Activated CD4-positive, alpha-beta T cell treated with anti-CD3 and anti-CD28 coated beads, Interleukin-2, amount 10 ng/mL, durations not matched to agents 7 days and 5 days (primary cell): ENCODE results near the gene DOCK2. TPM values are rescaled to one million over a fixed set of nuclear protein-coding genes. Genes with fewer than 3 reads are reported as not detected.
"Not testable (repeated sequence)": the region's sequence is repeated elsewhere in the genome, so short reads cannot be mapped to it uniquely, and the experiment has no call there.

Experiments used
- CTCF ChIA-PET: fragments of 350-600 bp; sonication (Branson Sonifier 250); formaldehyde crosslinking; loops from one replicate; lab custom pipeline; 2021; ENCODE audit warnings: antibody characterized with exemption; lab: Charles Lee
- POLR2A ChIA-PET: fragments of 350-600 bp; sonication (Branson Sonifier 250); formaldehyde crosslinking; loops from one replicate; lab custom pipeline; 2021; ENCODE audit warnings: antibody characterized with exemption; lab: Charles Lee
- DNase-seq: peaks from one replicate; pipeline ENCODE4 v3.0.0-alpha.2; 2020
- H3K27ac Mint-ChIP-seq: one replicate; pipeline ENCODE4 v1.8.0; 2021; ENCODE audit warnings: mild to moderate bottlenecking, moderate library complexity, mixed read lengths
- H3K27me3 Mint-ChIP-seq: one replicate; pipeline ENCODE4 v1.8.0; 2021; ENCODE audit warnings: mixed read lengths
- H3K36me3 Mint-ChIP-seq: one replicate; pipeline ENCODE4 v1.8.0; 2021; ENCODE audit warnings: low read depth, mixed read lengths
- H3K4me1 Mint-ChIP-seq: one replicate; pipeline ENCODE4 v1.8.0; 2021; ENCODE audit warnings: mixed read lengths
- H3K4me3 Mint-ChIP-seq: one replicate; pipeline ENCODE4 v1.8.0; 2021; ENCODE audit warnings: mild to moderate bottlenecking, moderate library complexity, mixed read lengths
- H3K9me3 Mint-ChIP-seq: one replicate; pipeline ENCODE4 v1.8.0; 2021; ENCODE audit warnings: mixed read lengths
- total RNA-seq, 2 experiments: library from RNA; stranded (reverse); gene quantifications; one replicate each; pipeline ENCODE4 v1.2.3, GENCODE V29; 2021

The DOCK2 gene
- total RNA-seq, 2 experiments from 2014 or later = 270 to 300 TPM

DNA sequence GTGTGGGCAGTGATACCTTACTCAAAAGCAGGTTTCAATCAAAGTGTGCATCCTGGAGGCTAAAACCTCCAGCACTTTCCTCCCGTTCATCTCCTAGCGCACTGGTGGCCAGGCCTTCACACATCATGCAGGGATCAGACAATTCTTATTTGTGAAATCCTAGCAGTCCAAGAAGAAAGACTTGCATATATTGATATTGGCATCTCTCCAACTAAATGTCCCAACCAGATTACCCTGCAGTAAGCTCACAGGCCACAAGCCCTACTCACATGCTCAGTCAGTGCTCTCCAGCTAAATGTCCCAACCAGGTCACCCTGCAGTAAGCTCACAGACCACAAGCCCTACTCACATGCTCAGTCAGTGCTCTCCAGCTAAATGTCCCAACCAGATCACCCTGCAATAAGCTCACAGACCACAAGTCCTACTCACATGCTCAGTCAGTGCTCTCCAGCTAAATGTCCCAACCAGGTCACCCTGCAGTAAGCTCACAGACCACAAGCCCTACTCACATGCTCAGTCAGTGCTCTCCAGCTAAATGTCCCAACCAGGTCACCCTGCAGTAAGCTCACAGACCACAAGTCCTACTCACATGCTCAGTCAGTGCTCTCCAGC, 196.7 kb downstream of the DOCK2 start:
- Mint-ChIP-seq H3K4me1 (peaks cover 21% of the 10 kb centered on the region), H3K36me3 (peaks cover 19% of the 10 kb centered on the region)
- CTCF ChIA-PET = interaction anchor here (0.6 kb wide), 1 partner anchor 342 kb away, joined by 8 read pairs; no protein-coding TSS in a partner anchor
- H3K4me3 Mint-ChIP-seq, H3K9me3 Mint-ChIP-seq, H3K27ac Mint-ChIP-seq, H3K27me3 Mint-ChIP-seq, POLR2A ChIA-PET, DNase-seq: not testable (repeated sequence)

DNA sequence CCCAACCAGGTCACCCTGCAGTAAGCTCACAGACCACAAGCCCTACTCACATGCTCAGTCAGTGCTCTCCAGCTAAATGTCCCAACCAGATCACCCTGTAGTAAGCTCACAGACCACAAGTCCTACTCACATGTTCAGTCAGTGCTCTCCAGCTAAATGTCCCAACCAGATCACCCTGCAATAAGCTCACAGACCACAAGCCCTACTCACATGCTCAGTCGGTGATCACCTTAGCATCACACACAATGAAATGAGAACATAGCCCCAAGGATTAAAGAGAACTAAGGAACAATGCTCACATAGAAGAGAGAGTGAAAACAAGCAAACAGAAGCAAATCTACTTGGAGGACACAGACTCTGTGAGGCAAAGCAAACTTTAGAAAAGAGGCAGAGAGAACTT, 197.5 kb downstream of the DOCK2 start:
- H3K4me1 Mint-ChIP-seq = peaks cover 21% of the 10 kb centered on the region
- peak overlapping the region; percentile 3 for H3K27ac Mint-ChIP-seq
- peaks cover 19% of the 10 kb centered on the region for H3K36me3 Mint-ChIP-seq
- POLR2A ChIA-PET, H3K9me3 Mint-ChIP-seq, CTCF ChIA-PET, H3K27me3 Mint-ChIP-seq, DNase-seq, H3K4me3 Mint-ChIP-seq: not testable (repeated sequence)

DNA sequence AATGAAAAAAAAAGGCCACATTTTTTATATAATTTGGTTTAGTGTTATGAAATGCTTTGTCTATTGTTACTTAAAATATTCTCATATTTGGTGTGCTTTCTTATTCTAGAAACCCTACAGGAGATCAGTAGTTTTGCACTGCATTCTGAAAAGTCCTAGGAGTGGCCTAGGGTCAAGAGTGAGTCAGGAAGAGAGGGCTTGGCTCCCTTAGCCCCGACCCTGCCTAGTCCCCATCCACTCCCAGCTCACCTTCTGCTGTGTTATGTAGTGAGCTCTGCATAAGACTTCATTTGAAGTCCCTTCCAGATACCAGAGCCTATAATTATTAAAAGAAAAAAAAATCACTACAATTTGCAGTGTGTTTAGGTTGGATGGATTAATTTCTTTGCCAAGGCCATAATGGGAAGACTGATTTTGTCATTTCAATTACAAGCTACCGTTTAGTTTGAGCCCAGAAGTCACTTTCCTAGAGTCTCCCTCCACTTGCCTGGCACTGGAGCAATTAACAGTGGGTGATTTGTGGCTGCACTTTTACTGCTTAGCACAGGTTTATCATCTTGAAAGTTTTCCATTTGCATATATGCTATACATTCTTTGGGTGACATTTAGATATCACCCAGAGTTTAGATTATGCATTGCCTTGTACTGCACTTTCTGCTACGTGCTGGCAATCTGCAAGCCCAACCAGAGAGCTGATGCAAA, 199.9 kb downstream of the DOCK2 start:
- Mint-ChIP-seq H3K27me3 (no peaks in the 10 kb centered on the region), H3K9me3 (no peaks in the 10 kb centered on the region), H3K4me3 (no peak overlapping the region), H3K27ac (no peak overlapping the region), H3K4me1 (peaks cover 21% of the 10 kb centered on the region), H3K36me3 (peaks cover 36% of the 10 kb centered on the region)
- DNase-seq = no peak
- CTCF ChIA-PET = no interaction called here
- POLR2A ChIA-PET = no interaction called here

DNA sequence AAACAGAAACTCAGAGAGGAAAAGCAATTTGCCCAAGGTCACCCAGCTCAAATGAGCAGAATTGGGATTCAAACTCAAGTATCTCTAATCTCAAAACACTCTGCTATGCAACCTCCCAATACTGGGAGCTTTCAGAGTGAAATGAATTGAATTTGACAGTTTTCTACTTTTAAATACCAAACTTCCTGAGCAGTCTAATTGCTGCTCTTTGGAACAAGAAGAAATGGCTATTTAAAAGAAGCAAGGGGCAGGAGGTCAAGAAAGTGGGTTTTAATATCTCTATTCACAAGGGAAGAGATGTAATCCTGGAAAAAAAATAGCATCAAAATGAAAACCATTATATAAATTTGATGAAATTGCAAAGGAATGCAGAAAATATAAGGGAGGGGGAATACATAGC, 200.6 kb downstream of the DOCK2 start:
- H3K27ac Mint-ChIP-seq = no peak overlapping the region
- H3K36me3 Mint-ChIP-seq = peaks cover 38% of the 10 kb centered on the region
- peaks cover 15% of the 10 kb centered on the region for H3K4me1 Mint-ChIP-seq
- no peak for DNase-seq
- no peaks in the 10 kb centered on the region for H3K9me3 Mint-ChIP-seq
- H3K4me3 Mint-ChIP-seq = no peak overlapping the region
- ChIA-PET POLR2A (no interaction called here), CTCF (no interaction called here)
- no peaks in the 10 kb centered on the region for H3K27me3 Mint-ChIP-seq

DNA sequence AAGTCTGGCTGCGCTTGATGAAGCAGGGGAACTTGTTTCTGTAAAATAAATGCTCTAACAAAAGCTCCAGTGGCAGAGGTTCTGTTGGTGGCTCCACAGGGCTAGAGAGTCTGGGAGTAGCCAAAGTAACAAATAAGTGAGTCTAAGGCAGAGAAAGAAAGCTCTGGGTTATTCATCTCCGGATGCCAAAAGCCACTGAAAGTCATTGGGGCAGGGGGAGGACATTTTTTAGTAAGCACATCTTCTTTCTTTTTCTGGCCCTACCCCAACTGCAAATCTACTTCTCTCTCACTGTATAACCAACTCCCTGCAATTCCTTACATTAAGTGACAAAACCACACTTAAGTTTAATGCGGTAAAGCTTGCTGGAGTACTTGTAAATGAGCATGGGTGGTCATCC, 201.6 kb downstream of the DOCK2 start:
- CTCF ChIA-PET = interaction anchor here (0.8 to 1.5 kb wide), 2 partner anchors 10 to 12 kb away, joined by 3 read pairs; no protein-coding TSS in a partner anchor
- no peak for DNase-seq
- no peaks in the 10 kb centered on the region for H3K9me3 Mint-ChIP-seq
- H3K4me3 Mint-ChIP-seq = no peak overlapping the region
- H3K36me3 Mint-ChIP-seq = peaks cover 41% of the 10 kb centered on the region
- no peak overlapping the region for H3K27ac Mint-ChIP-seq
- no peaks in the 10 kb centered on the region for H3K27me3 Mint-ChIP-seq
- POLR2A ChIA-PET = no interaction called here
- H3K4me1 Mint-ChIP-seq = peaks cover 10% of the 10 kb centered on the region

DNA sequence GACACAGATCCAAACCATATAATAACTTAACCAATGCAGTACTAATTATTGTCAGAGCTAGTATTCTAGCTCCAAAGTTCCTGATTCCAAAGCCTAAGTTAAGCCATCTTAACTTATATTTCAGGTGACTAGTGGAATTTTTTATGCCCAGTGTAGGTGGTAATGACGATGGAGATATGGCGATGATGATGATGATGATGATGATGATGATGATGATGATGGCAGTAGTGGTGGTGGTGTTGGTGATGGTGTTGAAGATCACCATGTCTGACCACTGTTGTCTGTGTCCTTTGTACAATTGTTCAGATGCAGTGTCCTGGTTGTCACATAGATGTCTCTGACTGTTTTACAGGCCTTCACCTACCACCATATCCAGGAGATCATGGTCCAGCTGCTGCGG, 203.3 kb downstream of the DOCK2 start:
- Mint-ChIP-seq H3K4me3 (no peak overlapping the region), H3K27me3 (no peaks in the 10 kb centered on the region), H3K27ac (no peak overlapping the region), H3K36me3 (peaks cover 55% of the 10 kb centered on the region), H3K4me1 (peaks cover 13% of the 10 kb centered on the region), H3K9me3 (no peaks in the 10 kb centered on the region)
- POLR2A ChIA-PET = no interaction called here
- no peak for DNase-seq
- CTCF ChIA-PET = interaction anchor here (0.9 kb wide), 1 partner anchor 12 kb away, joined by 3 read pairs; no protein-coding TSS in a partner anchor

DNA sequence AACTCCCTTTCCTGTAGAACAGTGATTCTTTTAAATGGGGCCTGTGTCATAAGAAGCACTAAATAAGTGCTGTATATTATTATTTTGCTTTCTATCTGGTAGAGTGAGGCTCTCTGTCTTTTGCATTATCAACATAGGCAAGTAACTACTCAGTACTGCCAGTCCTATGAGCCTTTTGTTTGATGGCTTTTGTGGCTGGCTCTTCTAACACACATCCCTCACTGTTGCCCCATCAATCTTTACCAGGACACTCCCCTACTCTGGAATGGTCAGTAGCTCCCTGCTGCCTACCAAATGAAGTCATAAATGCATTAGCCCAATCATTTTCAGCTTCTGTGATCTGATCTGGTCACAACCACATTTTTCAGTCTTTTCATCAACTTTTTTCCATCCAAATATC, 205.6 kb downstream of the DOCK2 start:
- Mint-ChIP-seq H3K27ac (no peak overlapping the region), H3K27me3 (no peaks in the 10 kb centered on the region), H3K4me1 (peaks cover 11% of the 10 kb centered on the region), H3K36me3 (peaks cover 75% of the 10 kb centered on the region), H3K4me3 (no peak overlapping the region), H3K9me3 (no peaks in the 10 kb centered on the region)
- POLR2A ChIA-PET = no interaction called here
- no peak for DNase-seq
- CTCF ChIA-PET = no interaction called here

DNA sequence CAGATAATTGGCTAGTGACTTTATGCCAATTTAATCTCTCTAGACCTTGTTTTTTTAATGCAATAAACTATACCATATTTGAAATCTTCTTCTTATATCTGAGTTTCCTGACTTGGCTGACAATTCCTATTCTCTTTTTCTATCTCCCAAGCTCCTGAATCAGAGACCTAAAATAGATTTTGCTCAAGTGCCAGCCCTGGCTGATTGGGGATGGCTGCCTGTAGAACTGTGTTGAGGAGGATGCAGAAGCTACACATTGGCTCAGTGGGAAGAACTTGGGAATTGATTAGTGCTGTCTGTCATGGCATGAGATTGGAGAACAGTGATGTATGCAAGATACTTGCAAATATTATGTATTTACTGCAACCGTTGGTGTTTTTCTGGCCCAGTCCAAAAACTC, 210.4 kb downstream of the DOCK2 start:
- H3K27ac Mint-ChIP-seq = no peak overlapping the region
- peaks cover 24% of the 10 kb centered on the region for H3K9me3 Mint-ChIP-seq
- POLR2A ChIA-PET = interaction anchor here (0.6 kb wide), 1 partner anchor 1005 kb away, joined by 3 read pairs; no protein-coding TSS in a partner anchor
- no peak overlapping the region for H3K4me3 Mint-ChIP-seq
- peaks cover 90% of the 10 kb centered on the region for H3K36me3 Mint-ChIP-seq
- no peaks in the 10 kb centered on the region for H3K27me3 Mint-ChIP-seq
- DNase-seq = no peak
- CTCF ChIA-PET = interaction anchor here (1.3 kb wide), 1 partner anchor 13 kb away, joined by 3 read pairs; no protein-coding TSS in a partner anchor
- peaks cover 3% of the 10 kb centered on the region for H3K4me1 Mint-ChIP-seq

DNA sequence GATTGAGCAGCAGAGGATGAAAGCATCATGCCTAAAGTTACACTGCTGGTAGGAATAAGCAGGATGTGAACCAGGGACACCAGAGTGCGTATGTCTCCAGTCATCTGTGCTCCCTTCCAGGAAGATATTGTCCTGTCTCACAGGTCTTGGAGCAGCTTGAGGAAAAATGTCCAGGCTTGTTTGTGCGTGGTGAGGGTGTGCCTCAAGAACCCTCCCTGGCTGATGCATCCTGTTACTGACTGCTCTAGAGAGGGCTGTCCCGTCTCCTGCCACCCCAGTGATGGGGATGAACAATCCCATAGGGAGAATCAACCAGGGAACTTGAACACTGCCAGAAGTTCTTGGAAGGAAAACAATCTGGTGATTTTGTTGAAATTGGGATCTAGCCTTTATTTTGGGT, 211.2 kb downstream of the DOCK2 start:
- CTCF ChIA-PET = interaction anchor here (1.1 to 1.3 kb wide), 2 partner anchors 9 to 12 kb away, joined by 3 read pairs; no protein-coding TSS in a partner anchor
- Mint-ChIP-seq H3K4me3 (no peak overlapping the region), H3K27me3 (no peaks in the 10 kb centered on the region)

DNA sequence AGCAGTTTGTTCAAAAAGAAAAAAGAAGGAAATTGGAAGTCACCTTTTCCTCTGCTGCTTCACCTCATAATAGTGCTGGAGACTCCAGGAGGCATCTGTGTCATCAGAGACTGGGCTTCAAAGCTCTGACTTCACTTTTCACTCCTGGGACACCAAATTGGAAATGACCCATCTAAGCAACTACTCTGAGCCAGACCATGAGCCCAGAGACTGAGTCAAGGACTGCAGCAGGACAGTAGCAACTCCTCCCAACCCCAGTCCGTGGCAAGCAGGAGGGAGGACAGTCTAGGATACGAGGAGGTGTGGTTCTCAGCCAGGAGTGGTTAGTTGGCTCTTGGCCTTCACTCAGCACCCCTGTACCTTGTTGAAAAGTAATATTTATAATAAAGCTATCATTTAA, 211.7 kb downstream of the DOCK2 start:
- no peak for DNase-seq
- Mint-ChIP-seq H3K9me3 (peaks cover 29% of the 10 kb centered on the region), H3K4me1 (peaks cover 3% of the 10 kb centered on the region), H3K4me3 (no peak overlapping the region), H3K36me3 (peaks cover 91% of the 10 kb centered on the region), H3K27me3 (no peaks in the 10 kb centered on the region), H3K27ac (no peak overlapping the region)
- CTCF ChIA-PET = interaction anchor here (1.1 kb wide), 1 partner anchor 10 kb away, joined by 3 read pairs; no protein-coding TSS in a partner anchor
- POLR2A ChIA-PET = no interaction called here

More for the DNA sequence above, 211.2 kb downstream of the DOCK2 start:
- peaks cover 29% of the 10 kb centered on the region for H3K9me3 Mint-ChIP-seq
- H3K4me1 Mint-ChIP-seq = peaks cover 3% of the 10 kb centered on the region
- POLR2A ChIA-PET = no interaction called here
- peaks cover 91% of the 10 kb centered on the region for H3K36me3 Mint-ChIP-seq
- DNase-seq = no peak
- H3K27ac Mint-ChIP-seq = no peak overlapping the region

DNA sequence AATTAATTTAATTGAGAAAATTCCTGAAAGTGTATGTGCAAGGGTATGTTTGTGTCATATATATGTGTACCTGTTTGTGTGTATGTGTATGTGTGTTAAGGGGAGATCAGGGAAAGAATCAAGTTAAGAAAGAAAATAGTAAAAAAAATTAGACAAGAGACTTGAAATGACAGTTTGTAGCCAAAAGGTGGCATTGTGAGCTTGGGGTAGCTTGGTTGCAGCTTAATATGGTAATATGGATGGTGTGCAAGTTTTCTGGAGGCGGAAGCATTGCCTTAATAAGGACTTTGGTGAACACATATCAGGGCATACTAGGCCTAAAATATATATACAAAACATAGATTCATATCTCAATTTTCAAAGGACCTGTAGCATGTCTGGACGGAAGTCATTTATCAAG, 213.3 kb downstream of the DOCK2 start:
- H3K9me3 Mint-ChIP-seq = peaks cover 29% of the 10 kb centered on the region
- no peak overlapping the region for H3K27ac Mint-ChIP-seq
- peaks cover 88% of the 10 kb centered on the region for H3K36me3 Mint-ChIP-seq
- POLR2A ChIA-PET = no interaction called here
- H3K27me3 Mint-ChIP-seq = no peaks in the 10 kb centered on the region
- CTCF ChIA-PET = interaction anchor here (1.0 to 1.2 kb wide), 2 partner anchors 12 to 15 kb away, joined by 3 read pairs; no protein-coding TSS in a partner anchor
- no peaks in the 10 kb centered on the region for H3K4me1 Mint-ChIP-seq
- no peak overlapping the region for H3K4me3 Mint-ChIP-seq
- DNase-seq = no peak

DNA sequence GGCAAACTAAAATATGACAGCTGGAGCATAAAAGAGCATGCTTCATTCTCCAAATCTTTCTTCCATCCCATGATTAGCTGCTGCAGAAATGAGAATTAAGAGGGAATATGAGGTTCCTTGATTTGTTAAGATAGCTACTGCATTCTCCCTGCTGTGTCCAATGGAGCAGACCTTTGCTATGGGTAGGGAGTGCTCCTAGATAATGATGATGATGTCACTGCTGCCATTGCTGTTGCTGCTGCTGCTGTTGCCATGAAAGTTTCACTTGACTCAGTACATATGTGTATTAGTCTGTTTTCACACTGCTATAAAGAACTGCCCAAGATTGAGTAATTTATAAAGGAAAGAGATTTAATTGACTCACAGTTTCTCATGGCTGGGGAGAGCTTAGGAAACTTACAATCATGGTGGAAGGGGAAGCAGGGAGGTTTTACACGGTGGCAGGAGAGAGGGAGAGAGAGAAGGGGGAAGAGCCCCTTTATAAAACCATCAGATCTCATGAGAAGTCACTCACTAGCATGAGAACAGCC, 214.3 kb downstream of the DOCK2 start:
- H3K9me3 Mint-ChIP-seq = peaks cover 29% of the 10 kb centered on the region
- H3K27ac Mint-ChIP-seq = no peak overlapping the region
- POLR2A ChIA-PET = no interaction called here
- no peak for DNase-seq
- H3K4me1 Mint-ChIP-seq = no peaks in the 10 kb centered on the region
- H3K4me3 Mint-ChIP-seq = no peak overlapping the region
- H3K36me3 Mint-ChIP-seq = peaks cover 90% of the 10 kb centered on the region
- CTCF ChIA-PET = interaction anchor here (1.0 kb wide), 1 partner anchor 11 kb away, joined by 3 read pairs; no protein-coding TSS in a partner anchor
- no peaks in the 10 kb centered on the region for H3K27me3 Mint-ChIP-seq

DNA sequence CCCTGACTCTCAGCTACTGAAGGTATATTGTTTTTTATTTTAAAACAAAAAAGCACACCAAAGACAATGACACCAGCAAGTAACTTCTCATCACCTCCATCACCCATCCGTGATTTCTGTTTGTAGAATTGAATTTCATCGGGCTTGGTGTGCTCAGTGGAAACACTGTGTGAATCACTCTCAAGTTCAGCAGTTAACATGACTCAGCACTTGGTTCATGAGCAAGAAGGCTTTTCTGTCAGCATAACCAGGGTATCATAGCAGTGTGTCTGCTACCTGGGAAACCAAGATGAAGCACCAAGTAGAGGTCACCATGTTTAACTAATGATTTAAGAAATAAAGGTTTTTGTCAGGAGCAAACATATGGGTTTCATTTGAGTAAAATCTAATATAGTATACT, 219.5 kb downstream of the DOCK2 start:
- no peak overlapping the region for H3K27ac Mint-ChIP-seq
- peaks cover 56% of the 10 kb centered on the region for H3K36me3 Mint-ChIP-seq
- ChIA-PET POLR2A (no interaction called here), CTCF (no interaction called here)
- no peak for DNase-seq
- peaks cover 20% of the 10 kb centered on the region for H3K4me1 Mint-ChIP-seq
- peaks cover 11% of the 10 kb centered on the region for H3K9me3 Mint-ChIP-seq
- no peak overlapping the region for H3K4me3 Mint-ChIP-seq
- H3K27me3 Mint-ChIP-seq = no peaks in the 10 kb centered on the region
